Measurements from ENCODE around the gene CYTH4.

- TF ChIP-seq EZH2 (IDR thresholded peaks at IDR 0.05; ENCODE audit: borderline replicate concordance, insufficient read depth, low read length, poor library complexity, severe bottlenecking) (no peak), CTCF (IDR thresholded peaks at IDR 0.05; ENCODE audit: poor library complexity, severe bottlenecking) (no peak), POLR2AphosphoS5 (IDR thresholded peaks at IDR 0.05) (no peak), EP300 (conservative IDR thresholded peaks at IDR 0.05; ENCODE audit: poor library complexity, severe bottlenecking) (no peak), SMC3 (conservative IDR thresholded peaks at IDR 0.05; ENCODE audit: poor library complexity) (no peak), RAD21 (conservative IDR thresholded peaks at IDR 0.05) (no peak), MXI1 (conservative IDR thresholded peaks at IDR 0.05; ENCODE audit: poor library complexity, severe bottlenecking) (no peak), TAF1 (IDR thresholded peaks at IDR 0.05; ENCODE audit: low read depth) (no peak), REST (IDR thresholded peaks at IDR 0.05; ENCODE audit: borderline replicate concordance) (no peak)
Observed at GRCh38 chr22:37292641-37293040, 10.3 kb downstream of the CYTH4 start.

Data from neural cell (in vitro differentiated cells).